GF-D8 (cell line): ENCODE data around the gene MMAB.

Experiments used
- DNase-seq: peaks from one replicate; lab custom pipeline; 2025; lab: John Stamatoyannopoulos, UW

The MMAB gene

GRCh38 chr12:109573029-109573913 is at the start of gene MMAB, which contains the start of gene MVK:
Gene MMAB, minus strand, starts transcription at chr12:109573504. Its CDS starts 24 bp downstream, at chr12:109573480.
Gene MVK, plus strand, starts transcription at chr12:109573794. Its CDS starts 1,029 bp downstream, at chr12:109574823.
- DNase-seq = peak; percentile 99

- no peak for DNase-seq
These were observed 48.6 kb upstream of the MMAB start for GRCh38 chr12:109621901-109622364.

DNA sequence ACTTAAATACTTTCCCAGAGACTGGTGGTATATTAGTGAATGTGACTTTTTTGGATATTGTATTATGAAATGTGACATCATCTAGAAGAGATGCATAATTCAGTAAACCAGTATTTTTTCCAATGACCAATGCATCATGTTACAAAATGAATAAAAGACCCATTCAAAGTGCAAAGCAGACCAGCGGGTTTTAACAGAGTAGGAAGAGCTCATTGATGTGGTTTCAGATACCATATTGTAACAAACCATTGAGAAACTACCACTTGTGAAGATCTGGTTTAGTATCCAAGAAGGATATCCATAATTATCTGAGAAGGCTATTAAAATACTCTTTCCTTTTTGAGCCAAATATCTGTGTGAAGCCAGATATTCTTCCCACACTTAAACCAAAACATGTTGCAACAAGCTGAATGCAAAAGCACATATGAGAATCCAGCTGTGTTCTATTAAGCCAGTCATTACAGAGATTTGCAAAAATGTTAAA is 47.9 kb upstream of the MMAB start:
- no peak for DNase-seq

DNA sequence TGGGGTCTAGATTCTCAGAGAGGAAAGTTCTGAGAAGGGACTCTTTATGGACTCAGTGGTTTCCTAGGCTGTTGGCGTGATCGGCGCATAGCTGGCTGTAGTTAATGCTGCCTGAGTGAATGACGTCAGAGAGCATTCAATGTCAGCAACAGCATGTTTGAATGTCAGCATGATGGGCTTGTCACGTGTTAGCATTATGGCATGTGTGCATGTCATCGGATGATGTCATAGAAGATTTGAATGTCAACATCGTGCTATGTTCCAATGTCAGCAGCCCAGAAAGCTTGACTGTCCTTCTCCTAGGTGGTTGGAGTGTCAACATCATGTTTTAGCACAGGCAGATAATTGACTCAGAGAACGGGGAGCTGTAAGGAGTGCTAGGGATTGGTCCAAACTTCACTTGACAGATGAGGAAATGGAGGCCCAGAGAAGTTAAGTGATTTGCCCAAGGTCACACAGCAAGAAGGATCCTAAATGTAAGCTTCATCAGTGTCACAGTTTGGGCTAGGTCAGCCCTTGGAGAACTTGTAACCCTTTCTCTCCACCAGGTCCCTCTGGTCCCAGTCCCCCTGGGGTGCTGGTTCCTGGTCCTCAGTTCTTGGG is 45.8 kb upstream of the MMAB start:
- no peak for DNase-seq

GRCh38 chr12:109618082-109618481 is 44.8 kb upstream of the MMAB start:
- no peak for DNase-seq

- no peak for DNase-seq
These were observed 44.2 kb upstream of the MMAB start for GRCh38 chr12:109617491-109617890.

- no peak for DNase-seq
These were observed 42.4 kb upstream of the MMAB start for GRCh38 chr12:109615556-109616229.

DNA sequence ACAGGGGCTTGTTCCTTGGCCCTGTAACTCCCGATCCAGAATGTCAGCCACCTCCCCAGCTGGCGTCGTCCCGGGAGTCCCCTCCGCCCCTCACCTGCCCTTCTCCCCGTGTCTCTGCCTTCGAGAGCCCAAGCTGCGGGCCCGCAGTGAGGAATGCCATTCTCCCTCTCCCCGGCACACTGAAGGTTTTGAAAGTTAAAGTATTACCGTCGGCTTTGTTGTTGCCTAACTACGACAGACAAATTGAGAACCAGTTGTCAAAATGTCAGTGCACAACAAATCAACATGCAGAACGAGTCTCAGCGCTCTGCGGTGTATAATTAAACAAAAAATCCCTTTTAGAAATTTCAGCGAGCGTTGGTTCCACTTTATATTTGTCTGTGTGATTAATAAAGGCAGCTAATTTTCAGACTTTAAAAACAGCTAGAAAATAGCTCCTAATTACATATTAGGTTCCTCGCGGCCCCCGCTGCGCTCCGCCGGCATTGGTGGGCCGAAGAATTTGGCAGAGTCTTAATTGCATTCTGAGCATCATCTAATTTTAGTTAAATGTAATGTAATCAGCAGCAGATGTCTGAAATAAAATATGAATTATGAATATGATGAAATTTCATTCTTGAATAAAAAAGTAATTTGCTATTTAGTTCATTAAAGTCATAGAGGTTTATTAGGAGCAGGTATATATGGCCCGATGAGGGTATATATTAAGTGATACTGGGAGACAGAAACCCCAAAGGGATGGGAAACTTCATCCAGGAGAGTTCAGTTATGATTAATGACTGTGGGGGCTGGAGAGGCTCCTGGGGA is 40.5 kb upstream of the MMAB start:
- DNase-seq = no peak

GRCh38 chr12:109612975-109613502 is 39.7 kb upstream of the MMAB start:
- no peak for DNase-seq

- no peak for DNase-seq
These were observed 38.7 kb upstream of the MMAB start for GRCh38 chr12:109612003-109612402.

GRCh38 chr12:109611223-109611622 is 37.9 kb upstream of the MMAB start:
- no peak for DNase-seq

DNA sequence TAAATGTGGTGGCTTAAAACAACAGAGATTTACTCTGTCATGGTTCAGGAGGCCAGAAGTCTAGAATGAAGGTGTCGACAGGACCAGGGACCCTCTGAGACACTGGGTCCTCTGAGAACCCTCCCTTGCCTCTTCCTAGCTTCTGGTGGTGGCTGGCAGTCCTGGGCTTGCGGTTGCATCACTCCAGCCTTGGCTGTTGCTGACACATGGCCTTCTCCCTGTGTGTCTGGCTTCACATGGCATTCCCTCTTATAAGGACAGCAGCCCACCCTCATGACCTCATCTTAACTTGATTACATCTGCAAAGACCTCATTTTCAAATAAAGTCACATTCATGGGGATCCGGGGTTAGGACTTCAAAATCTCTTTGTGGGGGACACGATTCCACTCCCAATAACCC is 37.2 kb upstream of the MMAB start:
- DNase-seq = no peak

DNA sequence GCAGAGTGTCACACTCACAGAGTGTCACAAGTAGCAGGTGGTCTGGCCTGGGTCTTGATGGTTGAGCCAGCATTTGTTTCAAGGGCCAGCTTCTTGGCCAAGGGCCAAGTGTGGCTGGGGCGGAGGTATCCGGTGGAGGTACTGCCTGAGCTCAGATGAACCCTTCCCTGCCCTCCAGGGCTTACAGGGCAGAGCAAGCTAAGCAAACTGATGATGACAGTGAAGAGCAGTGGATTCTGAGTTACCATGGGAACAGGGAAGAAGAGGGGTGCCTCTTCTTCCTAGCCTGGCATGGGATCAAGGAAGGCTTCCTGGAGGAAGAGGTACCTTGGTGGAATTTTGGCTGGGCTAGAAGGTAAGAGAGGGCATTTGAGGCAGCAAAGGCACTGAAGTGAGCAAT is 36.0 kb upstream of the MMAB start:
- no peak for DNase-seq

GRCh38 chr12:109608793-109609192 is 35.5 kb upstream of the MMAB start:
- no peak for DNase-seq

- DNase-seq = no peak
These were observed 35.0 kb upstream of the MMAB start for GRCh38 chr12:109608270-109608669.

- no peak for DNase-seq
These were observed 34.3 kb upstream of the MMAB start for GRCh38 chr12:109607618-109608017.

DNA sequence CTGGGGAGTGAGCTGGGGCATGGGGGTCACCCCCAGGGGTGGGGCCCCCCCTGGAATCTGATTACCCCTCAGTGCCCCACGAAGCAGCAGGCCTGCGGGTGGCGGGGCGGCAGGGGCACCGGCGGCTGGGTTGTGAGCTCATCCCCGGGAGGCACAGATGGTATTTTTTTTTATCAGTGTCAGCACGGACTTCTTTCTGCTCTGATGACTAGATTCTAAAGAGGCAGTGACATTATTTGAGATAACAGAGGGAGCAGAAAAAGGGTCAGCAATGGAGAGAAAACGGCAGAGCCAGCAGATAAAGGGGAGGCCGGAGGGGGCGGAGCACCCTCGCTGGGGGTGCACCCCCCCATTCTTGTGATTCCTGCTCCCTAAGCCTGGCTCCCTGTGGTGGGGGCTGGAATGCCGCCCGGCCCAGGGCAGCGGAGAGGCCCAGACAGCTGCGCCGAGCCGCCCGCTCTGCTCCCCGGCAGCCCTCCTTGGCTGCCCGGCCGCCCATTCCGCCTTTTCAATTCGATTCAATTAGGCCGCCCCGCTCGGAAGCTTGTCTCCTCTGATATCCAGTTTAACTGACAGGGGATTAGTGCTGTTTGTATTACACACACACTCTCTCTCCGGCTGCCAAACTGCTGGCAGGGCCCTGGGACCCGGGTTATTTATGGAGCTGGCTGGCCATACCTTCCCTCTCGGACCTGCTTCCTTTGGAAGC is 33.2 kb upstream of the MMAB start:
- no peak for DNase-seq

- no peak for DNase-seq
These were observed 32.4 kb upstream of the MMAB start for GRCh38 chr12:109605599-109606228.

DNA sequence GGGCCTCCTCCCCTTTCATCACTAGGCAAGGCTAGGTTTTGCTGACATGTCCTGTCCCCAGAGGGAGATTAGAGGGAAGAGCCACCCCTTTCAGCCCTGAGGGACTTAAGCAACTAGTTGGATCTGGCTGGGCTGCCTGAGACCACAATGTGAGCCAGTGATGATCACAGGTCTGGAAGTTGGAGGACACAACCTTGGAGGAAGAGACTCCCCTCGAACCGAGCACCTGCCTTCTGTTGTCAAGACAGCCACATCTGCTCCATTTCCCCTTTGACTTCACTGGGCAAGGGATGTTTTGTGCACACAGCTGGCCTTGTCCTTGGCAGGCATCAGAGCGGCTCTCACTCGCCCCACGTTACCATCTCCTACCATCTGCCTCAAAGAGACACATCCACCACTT is 31.7 kb upstream of the MMAB start:
- DNase-seq = no peak

GRCh38 chr12:109604132-109604585 is 30.9 kb upstream of the MMAB start:
- no peak for DNase-seq
